Measurements from ENCODE around the gene THUMPD1. TPM values are rescaled to one million over a fixed set of nuclear protein-coding genes. Genes with fewer than 3 reads are reported as not detected.
"Not testable (repeated sequence)": the region's sequence is repeated elsewhere in the genome, so short reads cannot be mapped to it uniquely, and the experiment has no call there.

THUMPD1 gene
- total and polyA plus RNA-seq, 2 donors (not counting 3 experiments of a cell fraction or from before 2014, with no cell fraction given), result 27.9 to 29.0 TPM

- POLR2A ChIA-PET; H4K20me1 ChIP-seq (replicated peaks; ENCODE audit: control insufficient read depth, extremely low read depth, insufficient read depth, low read length); DNase-seq (ENCODE audit: low read depth, low spot score); H3K36me3 ChIP-seq (ENCODE audit: control insufficient read depth in 2 of 2, extremely low read depth in 1 of 2, insufficient read depth in 2 of 2, low read length in 2 of 2); H3K9me3 ChIP-seq (replicated peaks; ENCODE audit: control insufficient read depth, insufficient read depth, low read length); H3K9me1 ChIP-seq (replicated peaks; ENCODE audit: control insufficient read depth, extremely low read depth, insufficient read depth, low read length); H3K27me3 ChIP-seq (ENCODE audit: control insufficient read depth in 2 of 2, insufficient read depth in 2 of 2, low read length in 2 of 2); H3K4me3 ChIP-seq (replicated peaks in 1 of 3; ENCODE audit: insufficient read depth in 1 of 3, low read depth in 1 of 3, low read length in 3 of 3); FAIRE-seq; H3K4me1 ChIP-seq (ENCODE audit: control insufficient read depth, extremely low read depth, insufficient read depth, low read length); dilution Hi-C loops (cut with MboI; ENCODE audit: extremely low pct_ligation_motif_present, low sequenced_read_pairs); H3K4me2 ChIP-seq (ENCODE audit: insufficient read depth, low read length); H3K27ac ChIP-seq (ENCODE audit: insufficient read depth, low read depth, low read length); H3K9ac ChIP-seq (replicated peaks; ENCODE audit: extremely low read depth, insufficient read depth, low read length); intact Hi-C loops (cut with micrococcal nuclease); BruUV-seq (replicated peaks); H3K79me2 ChIP-seq (ENCODE audit: control insufficient read depth, insufficient read depth, low read length); H2AFZ ChIP-seq (ENCODE audit: low read depth, low read length); CTCF ChIA-PET: not testable (repeated sequence)
Observed at GRCh38 chr16:20694096-20694495, 47.5 kb downstream of the THUMPD1 start.

- Histone ChIP-seq H3K36me3 (ENCODE audit: control insufficient read depth in 2 of 2, extremely low read depth in 1 of 2, insufficient read depth in 2 of 2, low read length in 2 of 2) (no peaks in the 10 kb centered on the region), H3K9me1 (replicated peaks; ENCODE audit: control insufficient read depth, extremely low read depth, insufficient read depth, low read length) (peaks cover under 1% of the 10 kb centered on the region), H3K27me3 (ENCODE audit: control insufficient read depth in 2 of 2, insufficient read depth in 2 of 2, low read length in 2 of 2) (no peaks in the 10 kb centered on the region), H3K79me2 (ENCODE audit: control insufficient read depth, insufficient read depth, low read length) (no peaks in the 10 kb centered on the region), H3K27ac (ENCODE audit: insufficient read depth, low read depth, low read length) (no peak overlapping the region), H2AFZ (ENCODE audit: low read depth, low read length) (no peak overlapping the region), H3K4me2 (ENCODE audit: insufficient read depth, low read length) (no peak overlapping the region), H4K20me1 (replicated peaks; ENCODE audit: control insufficient read depth, extremely low read depth, insufficient read depth, low read length) (no peaks in the 10 kb centered on the region), H3K4me3 (replicated peaks in 1 of 3; ENCODE audit: insufficient read depth in 1 of 3, low read depth in 1 of 3, low read length in 3 of 3) (no peak overlapping the region), H3K9ac (replicated peaks; ENCODE audit: extremely low read depth, insufficient read depth, low read length) (no peak overlapping the region), H3K4me1 (ENCODE audit: control insufficient read depth, extremely low read depth, insufficient read depth, low read length) (no peaks in the 10 kb centered on the region), H3K9me3 (replicated peaks; ENCODE audit: control insufficient read depth, insufficient read depth, low read length) (no peaks in the 10 kb centered on the region)
- TF ChIP-seq POLR2AphosphoS5 (IDR thresholded peaks at IDR 0.05; ENCODE audit: insufficient read depth, low read depth, low read length) (no peak), FOS (IDR thresholded peaks at IDR 0.05; ENCODE audit: borderline replicate concordance, insufficient read depth, low read length) (no peak)
- FAIRE-seq (no peak), DNase-seq (ENCODE audit: low read depth, low spot score) (no peak)
- intact Hi-C loops (cut with micrococcal nuclease), result no loop called here
- CTCF ChIA-PET, result no interaction called here
- POLR2A ChIA-PET, result no interaction called here
- no TSS peak for BruUV-seq (replicated peaks)
- dilution Hi-C loops (cut with MboI; ENCODE audit: extremely low pct_ligation_motif_present, low sequenced_read_pairs), result no loop called here
Observed at GRCh38 chr16:20689668-20690067, 52.0 kb downstream of the THUMPD1 start.

All from endothelial cell of umbilical vein (primary cell).